ES-I3 (cell line): Measurements from ENCODE around the gene NOS3.

ENCODE experiments used
- H3K36me3 ChIP-seq: 2 replicates; pipeline ENCODE4 v1.6.1; 2013; ENCODE audit warnings: mild to moderate bottlenecking, low read length, control low read depth, moderate library complexity; ENCODE audit not compliant: insufficient read depth
- H3K4me1 ChIP-seq: 2 replicates; pipeline ENCODE4 v1.6.1; 2013; ENCODE audit warnings: mild to moderate bottlenecking, control low read depth, low read length; ENCODE audit not compliant: insufficient read depth
- H3K9ac ChIP-seq: 2 replicates; pipeline ENCODE4 v1.6.1; 2013; ENCODE audit warnings: low read depth, mild to moderate bottlenecking, low read length, moderate library complexity
- H3K9me3 ChIP-seq: 2 replicates; pipeline ENCODE4 v1.6.1; 2013; ENCODE audit warnings: mild to moderate bottlenecking, low read length, moderate library complexity; ENCODE audit not compliant: control insufficient read depth, insufficient read depth

NOS3 gene

GRCh38 chr7:150976529-150977381, 14.1 kb upstream of the NOS3 start:
- Histone ChIP-seq H3K9ac (peak overlapping the region; percentile 29; the same call in 1 of the 2 replicates), H3K4me1 (peaks cover 21% of the 10 kb centered on the region; the same call in 1 of the 2 replicates), H3K36me3 (no peaks in the 10 kb centered on the region), H3K9me3 (no peaks in the 10 kb centered on the region)

GRCh38 chr7:150977382-150978125, 13.3 kb upstream of the NOS3 start:
- H3K4me1 ChIP-seq, result peaks cover 21% of the 10 kb centered on the region; the same call in 1 of the 2 replicates
- no peaks in the 10 kb centered on the region for H3K9me3 ChIP-seq
- peak overlapping the region; percentile 40; the same call in 1 of the 2 replicates for H3K9ac ChIP-seq
- no peaks in the 10 kb centered on the region for H3K36me3 ChIP-seq

- Histone ChIP-seq H3K9me3 (no peaks in the 10 kb centered on the region), H3K9ac (peak within 1 kb of the TSS; percentile 57; the same call in 1 of the 2 replicates), H3K36me3 (no peaks in the 10 kb centered on the region), H3K4me1 (peaks cover 21% of the 10 kb centered on the region; the same call in 1 of the 2 replicates)
Measured at GRCh38 chr7:150978126-150978789, 12.6 kb upstream of the NOS3 start, which contains the start of gene KCNH2. Gene KCNH2 (minus strand): TSS chr7:150978321. CDS start chr7:150977913, 408 bp downstream.

GRCh38 chr7:150979713-150980390, 11.0 kb upstream of the NOS3 start:
- Histone ChIP-seq H3K36me3 (no peaks in the 10 kb centered on the region), H3K9ac (no peak overlapping the region), H3K9me3 (no peaks in the 10 kb centered on the region), H3K4me1 (peaks cover 18% of the 10 kb centered on the region; the same call in 1 of the 2 replicates)

DNA sequence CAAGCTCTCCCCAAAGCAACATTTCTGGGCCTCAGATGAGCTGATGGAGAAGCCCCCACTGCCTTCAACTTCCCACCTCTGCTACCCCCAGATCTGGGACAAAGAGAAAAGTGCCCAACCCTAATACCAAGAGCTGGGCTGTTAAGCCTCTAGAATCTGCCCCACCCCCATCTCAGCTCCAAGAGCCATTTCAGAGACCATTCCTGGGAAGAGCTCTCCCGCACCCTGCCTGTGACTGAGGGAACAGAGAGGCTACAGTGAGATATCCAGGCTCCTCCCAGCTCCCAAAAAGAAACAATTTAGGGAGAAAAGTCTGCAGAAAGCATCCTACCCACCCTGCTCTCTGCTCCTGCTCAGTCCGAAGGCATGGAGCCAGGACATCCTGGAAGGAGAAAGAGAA, 10.2 kb upstream of the NOS3 start:
- Histone ChIP-seq H3K4me1 (peaks cover 13% of the 10 kb centered on the region; the same call in 1 of the 2 replicates), H3K9me3 (no peaks in the 10 kb centered on the region), H3K36me3 (no peaks in the 10 kb centered on the region), H3K9ac (no peak overlapping the region)

GRCh38 chr7:150981644-150982043, 9.2 kb upstream of the NOS3 start:
- H3K4me1 ChIP-seq, result peaks cover 6% of the 10 kb centered on the region; the same call in 1 of the 2 replicates
- H3K9me3 ChIP-seq, result no peaks in the 10 kb centered on the region
- H3K9ac ChIP-seq, result no peak overlapping the region
- H3K36me3 ChIP-seq, result no peaks in the 10 kb centered on the region

DNA sequence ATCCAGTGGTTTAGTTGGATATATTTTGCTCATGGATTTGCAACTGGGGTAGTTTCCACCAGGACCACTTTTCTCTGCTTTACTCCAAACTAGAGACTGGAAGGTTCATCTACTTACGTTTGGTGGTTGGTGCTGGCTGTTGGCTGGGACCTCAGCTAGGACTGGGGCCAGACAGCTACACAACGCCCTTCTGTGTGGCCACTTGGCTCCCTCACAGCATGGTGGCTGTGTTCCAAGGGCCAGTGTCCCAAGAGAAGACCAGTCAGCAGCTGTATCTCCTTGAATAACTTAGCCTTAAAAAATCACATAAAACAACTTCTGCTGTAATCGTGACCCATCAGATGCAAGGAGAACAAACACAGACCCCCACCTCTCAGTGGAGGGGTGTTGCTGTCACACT, 8.5 kb upstream of the NOS3 start:
- H3K9ac ChIP-seq, result no peak overlapping the region
- no peaks in the 10 kb centered on the region for H3K9me3 ChIP-seq
- no peaks in the 10 kb centered on the region for H3K36me3 ChIP-seq
- H3K4me1 ChIP-seq, result peaks cover under 1% of the 10 kb centered on the region; the same call in 1 of the 2 replicates

- Histone ChIP-seq H3K9me3 (no peaks in the 10 kb centered on the region), H3K4me1 (no peaks in the 10 kb centered on the region; the same call in 1 of the 2 replicates), H3K36me3 (no peaks in the 10 kb centered on the region), H3K9ac (no peak overlapping the region)
Measured at GRCh38 chr7:150983893-150984368, 6.9 kb upstream of the NOS3 start.

DNA sequence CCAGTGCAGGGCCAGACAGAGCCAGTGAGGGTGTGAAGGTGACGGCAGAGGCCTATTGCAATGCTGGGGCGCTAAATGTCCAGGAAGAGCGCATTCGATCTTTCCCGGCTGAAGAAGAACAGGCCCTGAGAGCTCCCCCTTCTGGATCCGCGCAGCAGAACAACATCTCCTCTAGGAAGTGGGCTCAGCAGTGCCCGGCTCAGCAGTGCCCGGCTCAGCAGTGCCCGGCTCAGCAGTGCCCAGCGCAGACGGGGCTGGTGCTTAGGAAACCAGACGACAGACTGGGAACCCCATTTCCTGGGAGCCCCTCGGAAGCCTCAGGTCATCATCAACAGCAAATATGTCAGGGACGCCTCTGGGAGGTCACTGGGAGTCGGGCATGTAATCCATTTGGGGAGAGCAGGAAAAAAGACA, 4.7 kb upstream of the NOS3 start:
- Histone ChIP-seq H3K9ac (no peak overlapping the region), H3K36me3 (no peaks in the 10 kb centered on the region), H3K4me1 (no peaks in the 10 kb centered on the region; the same call in 1 of the 2 replicates), H3K9me3 (0 out of 2 replicates have a peak, but pooled peaks cover 4% of the 10 kb centered on the region)

- no peak overlapping the region for H3K9ac ChIP-seq
- no peaks in the 10 kb centered on the region; the same call in 1 of the 2 replicates for H3K4me1 ChIP-seq
- no peaks in the 10 kb centered on the region for H3K36me3 ChIP-seq
- H3K9me3 ChIP-seq, result 0 out of 2 replicates have a peak, but pooled peaks cover 4% of the 10 kb centered on the region
Measured at GRCh38 chr7:150986556-150986955, 4.3 kb upstream of the NOS3 start.

DNA sequence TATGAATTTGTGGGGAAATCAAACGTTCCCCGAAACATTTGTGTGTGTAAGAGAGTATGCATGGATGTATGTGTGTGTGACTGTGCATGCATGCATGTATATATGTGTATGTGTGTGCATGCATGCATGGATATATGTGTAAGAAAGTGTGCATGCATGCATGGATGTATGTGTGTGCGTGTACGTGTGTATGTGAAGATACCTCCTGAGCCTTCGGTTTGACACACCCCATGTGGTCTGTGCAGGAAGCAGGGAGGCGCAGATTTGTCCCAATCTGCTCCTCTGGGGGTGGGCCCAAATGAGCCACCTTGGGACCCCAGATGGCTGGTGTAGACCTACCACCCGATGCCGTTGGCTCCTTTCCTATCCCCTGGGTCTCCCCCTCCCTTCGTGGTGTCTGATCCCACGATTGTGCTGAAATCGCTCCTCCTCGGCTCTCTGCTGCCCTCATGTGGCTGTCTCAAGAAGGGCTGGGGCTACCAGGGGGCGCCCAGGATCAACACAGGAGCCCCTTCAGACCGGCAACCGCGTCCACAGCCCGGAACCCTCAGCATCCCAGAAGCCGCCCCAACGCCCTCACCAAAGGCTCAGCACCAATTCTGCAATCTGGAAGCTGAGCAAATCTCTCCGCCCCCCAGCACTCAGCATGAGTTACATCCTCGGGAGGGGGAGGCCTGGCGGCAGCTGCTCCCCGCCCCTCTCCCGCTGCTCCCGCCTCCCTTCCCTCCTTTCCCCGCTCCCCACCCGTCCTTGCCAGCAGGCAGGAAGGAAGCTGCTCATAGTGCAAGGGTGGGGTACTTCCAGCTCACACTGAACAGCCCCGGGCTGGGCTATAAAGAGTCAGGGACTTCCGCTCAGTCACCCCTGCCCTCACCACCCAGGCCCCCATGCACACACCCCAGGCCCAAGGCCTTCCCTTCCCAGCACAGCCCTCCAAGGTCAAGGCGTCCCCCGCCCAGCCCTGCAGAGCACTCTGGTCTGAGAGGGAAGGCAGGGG, 2.3 kb upstream of the NOS3 start:
- Histone ChIP-seq H3K9me3 (0 out of 2 replicates have a peak, but pooled peaks cover 4% of the 10 kb centered on the region), H3K9ac (peak overlapping the region; percentile 53), H3K36me3 (no peaks in the 10 kb centered on the region), H3K4me1 (no peaks in the 10 kb centered on the region; the same call in 1 of the 2 replicates)

- peaks cover 4% of the 10 kb centered on the region; the same call in 1 of the 2 replicates for H3K4me1 ChIP-seq
- H3K9me3 ChIP-seq, result 0 out of 2 replicates have a peak, but pooled peaks cover 4% of the 10 kb centered on the region
- H3K36me3 ChIP-seq, result no peaks in the 10 kb centered on the region
- no peak overlapping the region for H3K9ac ChIP-seq
Measured at GRCh38 chr7:150989456-150989855, 1.4 kb upstream of the NOS3 start.
